H1 (cell line): ENCODE data around the gene FGFR2. TPM values are rescaled to one million over a fixed set of nuclear protein-coding genes. Genes with fewer than 3 reads are reported as not detected.

Experiments
- CTCF ChIA-PET: fragments of 300-600 bp; sonication (Branson Sonifier 250); formaldehyde crosslinking; loops from one replicate; lab custom pipeline; 2021; ENCODE audit not compliant: partially characterized antibody; lab: Charles Lee
- POLR2A ChIA-PET: fragments of 300-600 bp; sonication (Branson Sonifier 250); formaldehyde crosslinking; loops from one replicate; lab custom pipeline; 2021; ENCODE audit warnings: inconsistent platforms; ENCODE audit not compliant: partially characterized antibody; lab: Charles Lee
- DNase-seq, 2 experiments: peaks; one replicate each; pipeline versions ENCODE4 v3.0.0 to v3.0.0-alpha.2; 2010 to 2022; ENCODE audit warnings: low spot score in 2 of 2, low read depth in 1 of 2, mixed read lengths in 1 of 2
- FAIRE-seq: peaks from 2 replicates; lab custom pipeline; 2011; peaks lifted over from hg19 to GRCh38; lab: Jason Lieb, UNC
- H2AFZ ChIP-seq: 2 replicates; pipeline ENCODE4 v1.8.1; 2012; ENCODE audit warnings: low read length, inconsistent platforms
- H2AK5ac ChIP-seq: 2 replicates; pipeline ENCODE4 v1.6.1; 2013; ENCODE audit warnings: low read depth, low read length
- H2BK120ac ChIP-seq: replicated peaks from 2 replicates; pipeline ENCODE3; 2013; ENCODE audit warnings: low read depth, low read length, inconsistent platforms
- H2BK12ac ChIP-seq: 2 replicates; pipeline ENCODE4 v1.6.1; 2013; ENCODE audit warnings: low read depth, low read length
- H2BK15ac ChIP-seq: 2 replicates; pipeline ENCODE4 v1.6.1; 2013; ENCODE audit warnings: low read length
- H2BK20ac ChIP-seq: 2 replicates; pipeline ENCODE4 v1.6.1; 2013; ENCODE audit warnings: low read length
- H2BK5ac ChIP-seq: 2 replicates; pipeline ENCODE4 v1.6.1; 2013; ENCODE audit warnings: low read depth, low read length
- H3K14ac ChIP-seq: 2 replicates; pipeline ENCODE4 v1.6.1; 2013; ENCODE audit warnings: inconsistent platforms; ENCODE audit not compliant: insufficient read length
- H3K18ac ChIP-seq: 2 replicates; pipeline ENCODE4 v1.6.1; 2013; ENCODE audit warnings: low read length; ENCODE audit errors: extremely low read depth
- H3K23ac ChIP-seq: 2 replicates; pipeline ENCODE4 v1.6.1; 2013; ENCODE audit warnings: inconsistent platforms; ENCODE audit not compliant: insufficient read length
- H3K23me2 ChIP-seq: 2 replicates; pipeline ENCODE4 v1.6.1; 2013; ENCODE audit warnings: low read depth, low read length
- H3K27ac ChIP-seq: 2 replicates; pipeline ENCODE4 v1.6.1; 2011; ENCODE audit warnings: low read depth, low read length, inconsistent platforms
- H3K27me3 ChIP-seq, 4 experiments: replicated peaks in 1 of 4; 1 replicate in 1 of 4; 2 replicates in 3 of 4; pipeline versions ENCODE4 v1.6.1 to v1.8.1; 2011 to 2013; ENCODE audit warnings: low read length in 3 of 4, mild to moderate bottlenecking in 3 of 4, inconsistent platforms in 2 of 4, mixed read lengths in 2 of 4, moderate library complexity in 1 of 4; ENCODE audit not compliant: control insufficient read depth in 3 of 4, insufficient read depth in 3 of 4; ENCODE audit errors: extremely low read depth in 1 of 4
- H3K36me3 ChIP-seq, 4 experiments: 2 replicates each; pipeline versions ENCODE4 v1.6.1 to v1.8.1; 2011 to 2013; ENCODE audit warnings: mild to moderate bottlenecking in 4 of 4, low read length in 3 of 4, moderate library complexity in 2 of 4, control low read depth in 1 of 4, inconsistent platforms in 1 of 4; ENCODE audit not compliant: insufficient read depth in 4 of 4, control insufficient read depth in 2 of 4
- H3K4ac ChIP-seq: replicated peaks from 2 replicates; pipeline ENCODE3; 2013; ENCODE audit warnings: low read length, low read depth, mixed read lengths, inconsistent platforms; ENCODE audit not compliant: insufficient read length
- H3K4me1 ChIP-seq, 4 experiments: replicated peaks in 1 of 4; 1 replicate in 1 of 4; 2 replicates in 3 of 4; pipeline versions ENCODE4 v1.6.1 to v1.8.1; 2011 to 2013; ENCODE audit warnings: low read length in 3 of 4, inconsistent platforms in 2 of 4, mixed read lengths in 1 of 4; ENCODE audit not compliant: insufficient read depth in 4 of 4, control insufficient read depth in 3 of 4
- H3K4me2 ChIP-seq, 2 experiments: 2 replicates each; pipeline versions ENCODE4 v1.6.1 to v1.8.1; 2011 to 2013; ENCODE audit warnings: low read depth in 2 of 2, low read length in 2 of 2, control low read depth in 1 of 2, inconsistent platforms in 1 of 2, mild to moderate bottlenecking in 1 of 2; ENCODE audit not compliant: insufficient read depth in 1 of 2
- H3K4me3 ChIP-seq, 4 experiments: fragments of 200-600, 300-600 bp in 1 of 4; sonication (generic), shearing (Covaris generic), sonication (Bioruptor Twin) in 1 of 4; 2 replicates each; pipeline versions ENCODE4 v1.5.1 to v1.8.1; 2011 to 2016; ENCODE audit warnings: low read length in 4 of 4, low read depth in 3 of 4, control low read depth in 2 of 4, inconsistent platforms in 2 of 4, mild to moderate bottlenecking in 2 of 4, mixed read lengths in 1 of 4, moderate library complexity in 1 of 4; ENCODE audit not compliant: insufficient read depth in 2 of 4; ENCODE audit errors: extremely low read depth in 1 of 4
- H3K56ac ChIP-seq: replicated peaks from 2 replicates; pipeline ENCODE3; 2013; ENCODE audit warnings: low read depth, mild to moderate bottlenecking, mixed read lengths, low read length, inconsistent platforms; ENCODE audit not compliant: insufficient read length
- H3K79me1 ChIP-seq: 2 replicates; pipeline ENCODE4 v1.6.1; 2013; ENCODE audit warnings: low read depth, low read length, control low read depth
- H3K79me2 ChIP-seq, 2 experiments: 2 replicates each; pipeline versions ENCODE4 v1.6.1 to v1.8.1; 2012 to 2013; ENCODE audit warnings: low read length in 2 of 2, mild to moderate bottlenecking in 2 of 2, inconsistent platforms in 1 of 2; ENCODE audit not compliant: insufficient read depth in 2 of 2, control insufficient read depth in 1 of 2
- H3K9ac ChIP-seq, 4 experiments: replicated peaks in 1 of 4; 1 replicate in 1 of 4; 2 replicates in 3 of 4; pipeline versions ENCODE4 v1.6.1 to v1.8.1; 2011 to 2013; ENCODE audit warnings: low read depth in 3 of 4, low read length in 3 of 4, control low read depth in 2 of 4, mild to moderate bottlenecking in 2 of 4, moderate library complexity in 2 of 4, inconsistent platforms in 1 of 4; ENCODE audit errors: extremely low read depth in 1 of 4
- H3K9me3 ChIP-seq, 2 experiments: 2 replicates each; pipeline versions ENCODE4 v1.6.1 to v1.8.1; 2012 to 2013; ENCODE audit warnings: mild to moderate bottlenecking in 2 of 2, moderate library complexity in 2 of 2, control low read depth in 1 of 2, inconsistent platforms in 1 of 2, low read depth in 1 of 2, low read length in 1 of 2, mixed read lengths in 1 of 2; ENCODE audit not compliant: insufficient read depth in 2 of 2
- H4K20me1 ChIP-seq, 2 experiments: replicated peaks in 1 of 2; 2 replicates each; pipeline versions ENCODE3 to v1.8.1; 2011 to 2013; ENCODE audit warnings: inconsistent platforms in 2 of 2, low read length in 2 of 2, mild to moderate bottlenecking in 1 of 2; ENCODE audit not compliant: insufficient read depth in 2 of 2, control insufficient read depth in 1 of 2
- H4K5ac ChIP-seq: 2 replicates; pipeline ENCODE4 v1.6.1; 2013; ENCODE audit warnings: low read length, low read depth, mixed read lengths, inconsistent platforms; ENCODE audit not compliant: insufficient read length
- H4K8ac ChIP-seq: 2 replicates; pipeline ENCODE4 v1.8.0; 2013; ENCODE audit warnings: mild to moderate bottlenecking, moderate library complexity, low read length, inconsistent platforms; ENCODE audit not compliant: insufficient read depth; ENCODE audit errors: extremely low read depth
- H4K91ac ChIP-seq: replicated peaks from 2 replicates; pipeline ENCODE3; 2013; ENCODE audit warnings: low read length, mixed read lengths, inconsistent platforms; ENCODE audit not compliant: insufficient read length
- BCL11A ChIP-seq, 2 experiments: IDR thresholded peaks; one replicate each; pipeline ENCODE4 v1.6.1; 2011; ENCODE audit warnings: low read depth in 2 of 2, low read length in 2 of 2, mild to moderate bottlenecking in 2 of 2
- RAD21 ChIP-seq, 2 experiments: IDR thresholded peaks in 1 of 2; conservative IDR thresholded peaks in 1 of 2; 2 replicates each; pipeline ENCODE4 v1.6.1; 2011; ENCODE audit warnings: low read depth in 2 of 2, low read length in 2 of 2, improper control_type of control experiment in 1 of 2, inconsistent platforms in 1 of 2, mild to moderate bottlenecking in 1 of 2, moderate library complexity in 1 of 2
- WGBS, 2 experiments: shearing (Covaris generic) in 1 of 2; methylation state at CpG; one replicate each; pipeline versions ENCODE4 v1.1.6 to v1.1.7; 2013 to 2015; ENCODE audit warnings: low lambda C conversion rate in 2 of 2, mixed read lengths in 2 of 2, inconsistent platforms in 1 of 2, low coverage in 1 of 2, missing lambda C conversion rate in 1 of 2; ENCODE audit not compliant: insufficient replicate concordance in 2 of 2, insufficient coverage in 1 of 2, insufficient read length in 1 of 2; ENCODE audit errors: extremely low coverage in 1 of 2, missing lambda C conversion rate in 1 of 2; 5-methylcytosine and 5-hydroxymethylcytosine counted together
- polyA plus RNA-seq, 7 experiments: library from polyadenylated mRNA; depleted of rRNA in 3 of 7; stranded (reverse) in 5 of 7; unstranded in 2 of 7; fragments of >200 nt in 5 of 7; fragments of 200-250 nt in 2 of 7; gene quantifications; 1 replicate in 5 of 7; 2 replicates in 1 of 7; 4 replicates in 1 of 7; pipeline versions ENCODE4 v1.2.1 to v1.2.3, GENCODE V29; 2011 to 2013; ENCODE audit warnings: missing spikeins in 2 of 7, mixed read lengths in 2 of 7
- total RNA-seq: library from RNA; stranded (reverse); fragmentation: NEBNext Ultra II Directional; extraction: Animal tissue kit (Norgen Biotek cat#: 25700); gene quantifications from 2 replicates; pipeline ENCODE4 v1.2.1, GENCODE V29; 2021

The FGFR2 gene
- total and polyA plus RNA-seq, 2 of the 8 experiments (the other 6 are each of a cell fraction or from before 2014, with no cell fraction given), result 50.2 to 81.2 TPM

DNA sequence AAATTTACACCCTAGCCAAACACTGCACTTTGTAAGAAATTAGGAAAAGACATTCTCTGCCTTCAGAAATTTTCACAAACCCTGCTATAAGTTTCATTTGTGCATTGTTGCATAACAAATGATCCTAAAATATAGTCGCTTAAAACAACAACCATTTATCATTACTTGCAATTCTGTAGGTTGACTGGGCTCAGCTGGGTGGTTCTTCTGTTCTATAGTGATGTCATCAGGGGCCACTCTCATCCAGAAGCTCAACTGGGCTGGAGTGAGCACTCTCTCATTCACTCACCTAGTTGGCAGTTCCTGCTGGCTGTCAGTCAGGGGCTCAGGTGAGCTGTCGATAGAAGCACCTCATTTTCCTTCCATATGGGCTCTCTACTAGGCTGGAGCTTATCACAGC lies 20.7 kb upstream of the FGFR2 start:
- H4K5ac ChIP-seq, result no peak overlapping the region
- no peak overlapping the region for H4K8ac ChIP-seq
- no peak overlapping the region for H3K9ac ChIP-seq
- TF ChIP-seq RAD21 (IDR thresholded peaks at IDR 0.05 in 1 of 2, conservative IDR thresholded peaks at IDR 0.05 in 1 of 2; ENCODE audit: low read depth in 2 of 2, low read length in 2 of 2) (no peak), BCL11A (IDR thresholded peaks at IDR 0.05; ENCODE audit: low read depth in 2 of 2, low read length in 2 of 2) (no peak)
- H2BK20ac ChIP-seq, result no peak overlapping the region
- no peak overlapping the region for H3K23ac ChIP-seq
- H3K79me2 ChIP-seq, result no peaks in the 10 kb centered on the region
- no peak overlapping the region for H2AK5ac ChIP-seq
- H3K4me3 ChIP-seq, result no peak overlapping the region
- ChIA-PET CTCF (interaction anchor here (1.9 kb wide), 1 partner anchor 9 kb away, joined by 9 read pairs; no protein-coding TSS in a partner anchor), POLR2A (interaction anchor here (1.0 kb wide), 1 partner anchor 9 kb away, joined by 3 read pairs; no protein-coding TSS in a partner anchor)
- H3K56ac ChIP-seq, result no peak overlapping the region
- no peaks in the 10 kb centered on the region for H3K79me1 ChIP-seq
- H4K91ac ChIP-seq, result no peak overlapping the region
- DNase-seq, result no peak
- H2BK15ac ChIP-seq, result no peak overlapping the region
- H2BK12ac ChIP-seq, result no peak overlapping the region
- H3K4me1 ChIP-seq, result no peaks in the 10 kb centered on the region
- H2BK120ac ChIP-seq, result no peak overlapping the region
- peaks cover 7 to 15% of the 10 kb centered on the region in 2 experiments; a peak in 3 of 4 replicates for H3K9me3 ChIP-seq
- no peak overlapping the region for H2AFZ ChIP-seq
- FAIRE-seq, result no peak
- no peaks in the 10 kb centered on the region; a peak in 1 of 7 replicates for H3K27me3 ChIP-seq
- no peak overlapping the region for H3K4ac ChIP-seq
- H3K27ac ChIP-seq, result no peak overlapping the region
- H3K23me2 ChIP-seq, result no peaks in the 10 kb centered on the region; the same call in 1 of the 2 replicates
- no peak overlapping the region for H2BK5ac ChIP-seq
- H3K4me2 ChIP-seq, result no peak overlapping the region
- WGBS, 2 experiments, result 94% methylated on average over 2 of the region's 2 CpGs; no CpG with 5 or more reads in 1 of the 2 experiments
- no peaks in the 10 kb centered on the region for H4K20me1 ChIP-seq
- no peaks in the 10 kb centered on the region for H3K36me3 ChIP-seq
- H3K14ac ChIP-seq, result no peak overlapping the region
- no peak overlapping the region for H3K18ac ChIP-seq
